Upper lobe of left lung (tissue), 4 donors: ENCODE results near the gene KRTAP5-5.

Experiments used
- POLR2AphosphoS5 ChIP-seq, 2 donors: sonication (generic); formaldehyde crosslinking; IDR thresholded peaks; one replicate each; pipeline ENCODE4 v1.5.1; 2017; ENCODE audit warnings: antibody characterized with exemption in 2 of 2
- TF ChIP-seq, protein P1 (sequence below), 6 experiments: fragments of 450-650 bp in 4 of 6; fragments of 200-600 bp in 2 of 6; sonication (generic) in 2 of 6; IDR thresholded peaks; one replicate each; pipeline ENCODE4 v1.5.1; 2016 to 2019; ENCODE audit warnings: antibody characterized with exemption in 6 of 6

DNA sequence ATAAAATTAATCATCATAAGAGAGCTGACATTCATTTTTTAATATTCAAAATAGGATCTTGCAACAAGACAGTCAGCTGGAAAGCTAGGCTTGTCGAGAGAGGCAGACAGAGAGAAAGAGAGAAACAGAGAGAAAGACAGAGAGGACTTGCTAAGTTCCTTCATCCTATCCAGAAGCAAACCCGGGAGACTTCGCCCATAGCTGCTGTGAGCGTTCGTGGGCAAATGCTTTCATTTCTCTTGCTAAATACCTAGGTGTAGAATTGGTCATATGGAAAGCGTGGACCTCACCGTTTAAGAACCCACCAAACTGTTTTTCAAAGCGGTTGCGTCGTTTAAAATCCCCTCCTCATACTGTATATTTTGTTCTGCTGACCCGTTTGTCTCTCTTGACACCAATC lies 42.1 kb downstream of the KRTAP5-5 start:
- TF ChIP-seq, protein P1, sequence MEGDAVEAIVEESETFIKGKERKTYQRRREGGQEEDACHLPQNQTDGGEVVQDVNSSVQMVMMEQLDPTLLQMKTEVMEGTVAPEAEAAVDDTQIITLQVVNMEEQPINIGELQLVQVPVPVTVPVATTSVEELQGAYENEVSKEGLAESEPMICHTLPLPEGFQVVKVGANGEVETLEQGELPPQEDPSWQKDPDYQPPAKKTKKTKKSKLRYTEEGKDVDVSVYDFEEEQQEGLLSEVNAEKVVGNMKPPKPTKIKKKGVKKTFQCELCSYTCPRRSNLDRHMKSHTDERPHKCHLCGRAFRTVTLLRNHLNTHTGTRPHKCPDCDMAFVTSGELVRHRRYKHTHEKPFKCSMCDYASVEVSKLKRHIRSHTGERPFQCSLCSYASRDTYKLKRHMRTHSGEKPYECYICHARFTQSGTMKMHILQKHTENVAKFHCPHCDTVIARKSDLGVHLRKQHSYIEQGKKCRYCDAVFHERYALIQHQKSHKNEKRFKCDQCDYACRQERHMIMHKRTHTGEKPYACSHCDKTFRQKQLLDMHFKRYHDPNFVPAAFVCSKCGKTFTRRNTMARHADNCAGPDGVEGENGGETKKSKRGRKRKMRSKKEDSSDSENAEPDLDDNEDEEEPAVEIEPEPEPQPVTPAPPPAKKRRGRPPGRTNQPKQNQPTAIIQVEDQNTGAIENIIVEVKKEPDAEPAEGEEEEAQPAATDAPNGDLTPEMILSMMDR (IDR thresholded peaks at IDR 0.05), result no peak
- no peak for TF ChIP-seq POLR2AphosphoS5 (IDR thresholded peaks at IDR 0.05)
